GM21390 (cell line): Measurements from ENCODE around the gene SSR4.

ENCODE experiments used
- ATAC-seq: cut with Tn5 transposase; IDR thresholded peaks from one replicate; pipeline ENCODE4 v1.9.1; 2021; ENCODE audit not compliant: unreplicated experiment

The SSR4 gene

DNA sequence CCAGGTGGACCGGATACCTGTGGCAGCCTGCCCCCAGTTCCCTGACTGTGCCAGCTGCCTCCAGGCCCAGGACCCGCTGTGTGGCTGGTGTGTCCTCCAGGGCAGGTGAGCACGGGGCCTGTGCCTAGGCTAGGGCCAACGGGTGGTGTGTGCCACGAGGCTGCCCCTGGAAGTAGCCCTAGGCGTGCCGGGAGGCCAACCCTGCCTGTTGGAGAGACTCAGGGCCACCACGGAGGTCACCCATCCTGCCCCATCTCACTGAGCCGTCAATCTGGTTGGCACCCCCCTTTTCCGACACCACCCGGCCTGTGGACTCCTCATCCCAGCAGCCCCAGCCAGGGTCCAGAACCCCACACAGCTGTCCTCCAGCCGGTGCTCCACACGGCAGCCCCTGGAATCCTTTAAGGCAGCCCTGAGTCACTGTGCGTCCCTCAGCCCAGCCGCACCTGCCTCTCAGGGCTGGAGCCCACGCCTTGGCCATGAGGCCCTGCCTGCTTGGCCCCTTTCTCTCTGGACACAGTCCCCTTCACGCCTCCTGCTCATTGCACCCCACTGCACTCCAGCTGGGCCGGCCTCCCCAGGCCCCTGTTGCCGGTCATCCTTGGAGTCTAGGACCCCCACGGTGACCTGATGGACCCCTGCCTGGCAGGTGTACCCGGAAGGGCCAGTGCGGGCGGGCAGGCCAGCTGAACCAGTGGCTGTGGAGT is 25.2 kb upstream of the SSR4 start:
- no peak for ATAC-seq

DNA sequence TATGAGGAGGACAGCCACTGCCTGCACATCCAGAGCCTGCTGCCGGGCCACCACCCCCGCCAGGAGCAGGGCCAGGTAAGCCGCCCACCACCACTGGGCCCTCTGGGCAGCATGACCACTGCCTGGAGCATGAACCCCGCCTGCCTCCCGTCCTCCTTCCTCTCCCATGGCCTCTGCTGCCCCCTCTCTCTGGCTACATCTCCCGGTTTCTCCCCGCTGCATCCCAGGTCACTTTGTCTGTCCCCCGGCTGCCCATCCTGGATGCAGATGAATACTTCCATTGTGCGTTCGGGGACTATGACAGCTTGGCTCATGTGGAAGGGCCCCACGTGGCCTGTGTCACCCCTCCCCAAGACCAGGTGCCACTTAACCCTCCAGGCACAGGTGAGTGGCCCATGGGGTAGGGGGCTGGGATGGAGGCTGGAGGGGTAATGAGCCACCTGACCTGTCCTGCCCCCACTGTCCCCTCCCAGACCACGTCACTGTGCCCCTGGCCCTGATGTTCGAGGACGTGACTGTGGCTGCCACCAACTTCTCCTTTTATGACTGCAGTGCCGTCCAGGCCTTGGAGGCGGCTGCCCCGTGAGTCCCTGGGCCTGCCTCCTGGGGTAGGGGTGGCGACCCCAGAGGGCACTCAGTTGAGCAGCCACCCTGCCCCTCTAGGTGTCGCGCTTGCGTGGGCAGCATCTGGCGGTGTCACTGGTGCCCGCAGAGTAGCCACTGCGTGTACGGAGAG is 24.4 kb upstream of the SSR4 start:
- ATAC-seq, result no peak

DNA sequence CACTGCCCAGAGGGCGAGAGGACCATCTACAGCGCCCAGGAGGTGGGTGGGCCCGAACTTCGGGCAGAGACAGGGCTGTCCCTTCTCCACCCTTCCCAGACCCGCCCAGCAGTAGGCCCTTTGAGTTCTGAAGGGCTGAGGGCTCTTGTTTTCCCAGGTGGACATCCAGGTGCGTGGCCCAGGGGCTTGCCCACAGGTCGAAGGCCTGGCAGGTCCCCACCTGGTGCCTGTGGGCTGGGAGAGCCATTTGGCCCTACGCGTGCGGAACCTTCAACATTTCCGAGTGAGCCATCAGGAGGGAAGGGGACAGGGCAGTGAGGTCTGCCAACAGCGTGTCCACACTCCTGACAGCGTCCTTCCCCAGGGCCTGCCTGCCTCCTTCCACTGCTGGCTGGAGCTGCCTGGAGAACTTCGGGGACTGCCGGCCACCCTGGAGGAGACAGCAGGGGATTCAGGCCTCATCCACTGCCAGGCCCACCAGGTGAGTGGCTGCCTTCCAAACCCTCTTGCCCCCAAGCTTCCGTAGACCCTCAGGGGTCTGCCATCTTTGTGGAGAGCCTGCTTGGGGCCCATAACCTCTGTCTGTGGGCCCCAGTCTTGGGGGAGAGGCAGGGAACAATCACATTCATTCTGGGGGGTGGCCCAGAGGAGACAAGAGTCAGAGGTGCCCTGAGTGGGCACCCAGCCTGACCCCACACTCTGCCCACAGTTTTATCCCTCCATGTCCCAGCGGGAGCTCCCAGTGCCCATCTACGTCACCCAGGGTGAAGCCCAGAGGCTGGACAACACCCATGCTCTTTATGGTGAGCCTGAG is 23.7 kb upstream of the SSR4 start:
- no peak for ATAC-seq

DNA sequence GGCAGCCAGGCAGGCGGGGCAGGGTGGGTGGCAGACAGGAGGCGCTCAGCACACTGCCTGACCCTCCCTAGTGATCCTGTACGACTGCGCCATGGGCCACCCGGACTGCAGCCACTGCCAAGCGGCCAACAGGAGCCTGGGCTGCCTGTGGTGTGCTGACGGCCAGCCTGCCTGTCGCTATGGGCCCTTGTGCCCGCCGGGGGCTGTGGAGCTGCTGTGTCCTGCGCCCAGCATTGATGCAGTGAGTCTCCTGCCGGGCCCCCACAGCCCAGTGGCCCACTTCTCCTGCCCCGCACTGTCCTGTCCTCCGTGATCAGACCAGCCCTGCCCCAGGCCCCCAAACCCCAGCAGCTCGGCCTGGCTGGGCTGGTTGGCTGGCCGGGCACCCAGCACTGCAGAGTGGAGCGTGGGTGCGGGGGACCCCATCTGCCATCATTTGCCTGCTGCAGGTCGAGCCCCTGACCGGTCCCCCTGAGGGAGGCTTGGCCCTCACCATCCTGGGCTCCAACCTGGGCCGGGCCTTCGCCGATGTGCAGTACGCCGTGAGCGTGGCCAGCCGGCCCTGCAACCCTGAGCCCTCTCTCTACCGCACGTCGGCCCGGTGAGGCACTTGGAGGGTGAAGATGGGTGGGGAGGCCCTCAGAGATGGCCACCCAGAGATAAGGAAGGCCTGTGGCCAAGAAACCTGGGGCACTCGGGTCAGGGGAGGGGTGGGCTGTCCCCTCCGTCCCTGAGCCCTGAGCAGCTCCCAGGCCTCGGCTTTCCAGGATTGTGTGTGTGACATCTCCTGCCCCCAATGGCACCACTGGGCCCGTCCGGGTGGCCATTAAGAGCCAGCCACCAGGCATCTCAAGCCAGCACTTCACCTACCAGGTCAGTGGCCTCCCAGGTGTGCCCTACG is 22.8 kb upstream of the SSR4 start:
- no peak for ATAC-seq

DNA sequence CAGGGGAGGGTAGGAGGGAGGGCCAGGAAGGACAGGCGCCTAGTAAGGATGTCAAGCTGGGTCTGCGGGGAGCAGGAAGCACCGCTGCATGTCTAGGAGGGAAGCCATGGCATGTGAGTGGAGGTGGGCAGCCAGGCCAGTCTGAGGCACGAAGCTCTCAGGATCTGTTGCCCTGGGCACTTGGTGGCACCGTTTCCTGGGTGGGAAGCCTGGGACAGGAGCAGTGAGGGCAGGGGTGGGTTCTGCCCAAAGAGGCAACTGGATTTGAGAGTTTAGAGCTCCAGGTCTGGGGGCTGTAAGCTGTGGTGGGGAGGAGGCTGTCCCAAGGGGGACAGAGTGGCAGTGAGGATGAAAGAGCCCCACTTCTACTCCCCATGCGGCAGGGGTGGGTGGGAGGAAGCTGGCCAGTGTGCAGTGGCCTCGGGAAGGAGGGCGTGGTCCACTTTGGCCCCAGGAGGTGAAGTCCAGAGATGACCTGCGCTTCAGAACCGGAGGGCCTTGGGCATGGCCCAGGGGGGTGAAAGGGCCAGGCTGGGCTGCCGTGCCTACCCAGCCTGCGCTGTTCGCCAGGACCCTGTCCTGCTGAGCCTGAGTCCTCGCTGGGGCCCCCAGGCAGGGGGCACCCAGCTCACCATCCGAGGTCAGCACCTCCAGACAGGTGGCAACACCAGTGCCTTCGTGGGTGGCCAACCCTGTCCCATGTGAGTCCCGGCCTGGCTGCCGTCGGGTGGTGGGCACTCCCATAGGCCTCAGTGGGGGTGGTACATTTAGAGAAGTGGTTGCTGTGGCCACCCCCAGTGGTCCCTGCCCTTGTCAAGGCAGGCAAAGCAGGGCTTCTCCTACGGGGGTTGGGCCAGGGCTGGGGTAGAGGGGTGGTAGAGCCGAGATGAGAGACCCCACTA is 21.9 kb upstream of the SSR4 start:
- ATAC-seq, result no peak

DNA sequence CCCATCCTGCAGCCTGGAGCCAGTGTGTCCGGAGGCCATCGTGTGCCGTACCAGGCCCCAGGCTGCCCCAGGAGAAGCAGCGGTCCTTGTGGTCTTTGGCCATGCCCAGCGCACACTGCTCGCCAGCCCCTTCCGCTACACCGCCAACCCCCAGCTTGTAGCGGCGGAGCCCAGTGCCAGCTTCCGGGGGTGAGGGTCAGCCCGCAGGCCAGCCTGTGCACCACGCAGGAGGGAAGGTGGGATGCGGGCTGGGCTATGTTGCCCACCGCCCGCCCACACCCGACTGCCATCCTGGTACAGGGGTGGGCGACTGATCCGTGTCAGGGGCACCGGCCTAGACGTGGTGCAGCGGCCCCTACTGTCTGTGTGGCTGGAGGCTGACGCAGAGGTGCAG is 21.3 kb upstream of the SSR4 start:
- ATAC-seq, result no peak

DNA sequence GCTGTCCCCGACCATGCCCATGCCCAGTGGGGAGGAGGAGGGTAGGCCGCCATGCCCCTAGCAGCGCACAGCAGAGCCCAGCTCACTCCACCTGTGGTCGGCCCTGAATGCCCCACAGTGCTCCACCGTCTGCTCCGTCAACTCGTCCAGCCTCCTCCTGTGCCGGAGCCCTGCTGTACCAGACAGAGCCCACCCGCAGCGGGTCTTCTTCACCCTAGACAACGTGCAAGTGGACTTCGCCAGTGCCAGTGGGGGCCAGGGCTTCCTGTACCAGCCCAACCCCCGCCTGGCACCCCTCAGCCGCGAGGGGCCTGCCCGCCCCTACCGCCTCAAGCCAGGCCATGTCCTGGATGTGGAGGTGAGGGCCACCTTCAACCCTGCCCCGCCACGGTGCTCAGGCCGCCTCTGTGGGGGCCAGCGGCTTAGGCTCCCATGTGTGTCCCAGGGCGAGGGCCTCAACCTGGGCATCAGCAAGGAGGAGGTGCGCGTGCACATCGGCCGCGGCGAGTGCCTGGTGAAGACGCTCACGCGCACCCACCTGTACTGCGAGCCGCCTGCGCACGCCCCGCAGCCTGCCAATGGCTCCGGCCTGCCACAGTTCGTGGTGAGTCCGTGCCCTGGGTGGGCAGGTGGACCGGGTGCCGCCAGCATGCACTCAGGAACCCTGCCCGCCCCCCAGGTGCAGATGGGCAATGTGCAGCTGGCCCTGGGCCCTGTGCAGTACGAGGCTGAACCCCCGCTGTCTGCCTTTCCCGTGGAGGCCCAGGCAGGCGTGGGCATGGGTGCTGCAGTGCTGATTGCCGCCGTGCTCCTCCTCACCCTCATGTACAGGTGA is 20.5 kb upstream of the SSR4 start:
- ATAC-seq, result no peak

DNA sequence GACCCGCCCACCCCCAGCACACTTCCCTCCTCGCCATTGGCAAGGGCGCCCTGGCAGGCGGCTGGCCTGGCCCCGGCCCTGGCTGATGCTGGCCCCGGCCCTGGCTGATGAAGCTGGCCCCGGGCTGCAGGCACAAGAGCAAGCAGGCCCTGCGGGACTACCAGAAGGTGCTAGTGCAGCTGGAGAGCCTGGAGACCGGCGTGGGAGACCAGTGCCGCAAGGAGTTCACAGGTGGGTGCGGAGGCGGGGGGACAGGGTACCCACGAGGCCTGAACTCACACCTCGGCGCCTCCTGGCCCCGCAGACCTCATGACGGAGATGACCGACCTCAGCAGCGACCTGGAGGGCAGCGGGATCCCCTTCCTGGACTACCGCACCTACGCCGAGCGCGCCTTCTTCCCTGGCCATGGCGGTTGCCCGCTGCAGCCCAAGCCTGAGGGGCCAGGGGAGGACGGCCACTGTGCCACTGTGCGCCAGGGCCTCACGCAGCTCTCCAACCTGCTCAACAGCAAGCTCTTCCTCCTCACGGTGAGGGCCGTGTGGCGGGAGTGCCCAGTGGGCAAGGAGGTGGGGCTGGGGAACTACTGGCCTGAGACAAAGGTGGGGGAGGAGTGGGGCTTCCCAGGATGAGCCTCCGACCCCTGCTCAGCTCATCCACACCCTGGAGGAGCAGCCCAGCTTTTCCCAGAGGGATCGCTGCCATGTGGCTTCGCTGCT is 19.7 kb upstream of the SSR4 start:
- ATAC-seq, result no peak

DNA sequence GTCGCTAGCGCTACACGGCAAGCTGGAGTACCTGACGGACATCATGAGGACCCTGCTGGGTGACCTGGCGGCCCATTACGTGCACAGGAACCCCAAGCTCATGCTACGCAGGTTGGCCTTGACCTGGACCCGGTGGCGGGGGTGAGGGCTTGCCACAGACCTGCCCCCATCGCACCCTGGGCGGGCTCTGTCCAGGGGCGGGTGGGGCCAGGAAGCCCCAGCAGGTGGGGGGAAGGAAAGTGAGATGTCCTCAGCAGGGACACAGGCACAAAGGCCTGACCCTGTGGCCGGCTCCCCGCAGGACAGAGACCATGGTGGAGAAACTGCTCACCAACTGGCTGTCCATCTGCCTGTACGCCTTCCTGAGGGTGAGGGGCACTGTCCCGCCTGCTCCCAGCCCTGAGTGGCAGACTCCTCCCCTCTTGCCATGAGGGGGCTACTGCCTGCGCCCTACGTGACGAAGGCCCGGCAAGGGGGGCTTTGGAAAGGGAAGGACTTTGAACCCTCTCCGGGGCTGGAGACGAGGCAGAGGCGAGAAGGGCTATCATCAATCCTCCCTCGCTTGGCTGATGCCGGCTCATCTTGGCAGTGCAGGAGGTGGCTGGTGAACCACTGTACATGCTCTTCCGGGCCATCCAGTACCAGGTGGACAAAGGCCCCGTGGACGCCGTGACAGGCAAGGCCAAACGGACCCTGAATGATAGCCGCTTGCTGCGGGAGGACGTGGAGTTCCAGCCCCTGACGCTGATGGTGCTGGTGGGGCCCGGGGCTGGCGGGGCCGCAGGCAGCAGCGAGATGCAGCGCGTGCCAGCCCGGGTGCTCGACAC is 19.0 kb upstream of the SSR4 start:
- no peak for ATAC-seq

DNA sequence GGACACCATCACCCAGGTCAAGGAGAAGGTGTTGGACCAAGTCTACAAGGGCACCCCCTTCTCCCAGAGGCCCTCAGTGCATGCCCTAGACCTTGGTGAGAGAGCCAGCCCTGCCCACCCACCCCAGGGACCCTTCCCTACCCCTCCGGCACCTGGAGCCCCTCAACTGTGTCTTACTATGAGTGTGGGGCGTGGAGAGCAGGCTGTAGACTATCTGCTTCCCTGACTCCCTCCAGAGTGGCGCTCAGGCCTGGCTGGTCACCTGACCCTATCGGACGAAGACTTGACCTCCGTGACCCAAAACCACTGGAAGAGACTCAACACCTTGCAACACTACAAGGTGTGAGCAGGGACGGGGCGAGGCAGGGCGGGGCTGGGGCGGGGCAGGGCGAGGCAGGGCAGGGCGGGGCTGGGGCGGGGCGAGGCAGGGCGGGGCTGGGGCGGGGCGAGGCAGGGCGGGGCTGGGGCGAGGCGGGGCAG is 18.3 kb upstream of the SSR4 start:
- ATAC-seq, result no peak

DNA sequence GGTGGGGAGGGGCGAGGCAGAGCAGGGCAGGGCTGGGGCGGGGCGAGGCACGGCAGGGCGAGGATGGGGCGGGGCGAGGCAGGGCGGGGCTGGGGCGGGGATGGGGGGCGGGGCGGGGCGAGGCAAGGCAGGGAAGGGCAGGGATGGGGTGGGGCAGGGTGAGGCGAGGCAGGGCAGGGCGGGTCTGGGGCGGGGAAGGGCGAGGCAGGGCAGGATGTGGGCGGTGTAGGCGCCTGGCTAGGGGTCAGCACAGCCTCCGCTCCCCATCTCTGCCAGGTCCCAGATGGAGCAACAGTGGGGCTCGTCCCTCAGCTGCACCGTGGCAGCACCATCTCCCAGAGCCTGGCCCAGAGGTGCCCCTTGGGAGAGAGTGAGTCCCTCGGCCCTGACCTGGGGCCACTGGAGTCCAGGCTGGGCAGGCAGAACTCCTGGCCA is 17.8 kb upstream of the SSR4 start:
- no peak for ATAC-seq

DNA sequence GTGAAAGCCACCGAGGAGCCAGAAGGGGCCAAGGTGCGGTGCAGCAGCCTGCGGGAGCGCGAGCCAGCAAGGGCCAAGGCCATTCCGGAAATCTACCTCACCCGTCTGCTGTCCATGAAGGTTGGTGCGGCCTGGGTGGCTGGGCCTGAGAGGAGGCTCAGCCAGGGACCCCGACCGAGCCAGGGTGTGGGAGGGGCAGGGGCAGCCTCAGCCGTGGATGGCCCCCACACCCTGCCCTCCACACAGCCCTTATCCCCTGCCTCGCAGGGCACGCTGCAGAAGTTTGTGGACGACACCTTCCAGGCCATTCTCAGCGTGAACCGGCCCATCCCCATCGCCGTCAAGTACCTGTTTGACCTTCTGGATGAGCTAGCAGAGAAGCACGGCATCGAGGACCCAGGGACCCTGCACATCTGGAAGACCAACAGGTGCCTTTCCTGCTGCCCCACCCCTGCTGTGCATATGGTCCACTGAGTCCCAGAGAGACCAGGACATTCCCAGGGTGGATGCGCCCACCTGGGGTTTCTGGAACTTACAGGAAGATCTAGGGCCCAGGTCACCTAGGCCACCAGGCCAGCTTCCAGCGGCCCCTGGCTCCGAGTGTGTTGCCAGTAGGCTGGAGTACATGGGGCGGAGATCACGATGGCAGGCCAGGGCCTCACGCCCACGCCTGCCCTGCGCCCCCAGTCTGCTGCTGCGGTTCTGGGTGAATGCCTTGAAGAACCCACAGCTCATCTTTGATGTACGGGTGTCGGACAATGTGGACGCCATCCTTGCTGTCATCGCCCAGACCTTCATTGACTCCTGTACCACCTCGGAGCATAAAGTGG is 17.0 kb upstream of the SSR4 start:
- no peak for ATAC-seq

DNA sequence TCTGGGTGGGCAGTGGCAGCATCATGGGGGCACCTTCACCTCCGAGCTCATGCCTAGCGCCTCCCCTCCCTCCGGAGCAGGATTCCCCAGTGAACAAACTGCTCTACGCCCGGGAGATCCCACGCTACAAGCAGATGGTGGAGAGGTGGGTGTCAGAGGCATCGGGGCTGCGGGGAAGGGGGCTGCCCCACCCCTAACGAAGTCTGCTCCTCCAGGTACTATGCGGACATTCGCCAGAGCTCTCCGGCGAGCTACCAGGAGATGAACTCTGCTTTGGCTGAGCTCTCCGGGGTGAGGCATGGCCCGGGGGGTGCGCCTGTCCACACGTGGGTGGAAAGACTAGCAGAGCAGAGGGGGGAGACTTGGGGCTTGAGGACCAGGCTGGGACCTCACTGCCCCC is 16.3 kb upstream of the SSR4 start:
- ATAC-seq, result no peak

DNA sequence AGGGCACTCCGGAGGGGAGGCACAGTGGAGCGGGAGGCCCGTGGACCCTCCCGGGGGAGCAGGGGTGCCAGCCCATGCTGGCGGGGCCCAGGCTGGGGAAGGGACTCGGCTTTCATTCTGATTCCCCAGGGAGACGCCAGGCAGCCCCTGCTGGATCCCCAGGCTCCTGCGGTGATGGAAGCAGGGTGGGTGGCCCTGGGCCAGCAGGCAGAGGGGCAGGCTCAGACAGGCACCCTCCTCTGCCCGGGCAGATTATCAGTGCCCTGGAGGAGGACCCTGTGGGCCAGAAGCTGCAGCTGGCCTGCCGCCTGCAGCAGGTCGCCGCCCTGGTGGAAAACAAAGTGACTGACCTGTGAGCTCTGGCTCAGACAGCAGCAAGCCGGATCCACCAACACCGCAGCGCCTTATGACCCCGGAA is 15.8 kb upstream of the SSR4 start:
- ATAC-seq, result no peak

DNA sequence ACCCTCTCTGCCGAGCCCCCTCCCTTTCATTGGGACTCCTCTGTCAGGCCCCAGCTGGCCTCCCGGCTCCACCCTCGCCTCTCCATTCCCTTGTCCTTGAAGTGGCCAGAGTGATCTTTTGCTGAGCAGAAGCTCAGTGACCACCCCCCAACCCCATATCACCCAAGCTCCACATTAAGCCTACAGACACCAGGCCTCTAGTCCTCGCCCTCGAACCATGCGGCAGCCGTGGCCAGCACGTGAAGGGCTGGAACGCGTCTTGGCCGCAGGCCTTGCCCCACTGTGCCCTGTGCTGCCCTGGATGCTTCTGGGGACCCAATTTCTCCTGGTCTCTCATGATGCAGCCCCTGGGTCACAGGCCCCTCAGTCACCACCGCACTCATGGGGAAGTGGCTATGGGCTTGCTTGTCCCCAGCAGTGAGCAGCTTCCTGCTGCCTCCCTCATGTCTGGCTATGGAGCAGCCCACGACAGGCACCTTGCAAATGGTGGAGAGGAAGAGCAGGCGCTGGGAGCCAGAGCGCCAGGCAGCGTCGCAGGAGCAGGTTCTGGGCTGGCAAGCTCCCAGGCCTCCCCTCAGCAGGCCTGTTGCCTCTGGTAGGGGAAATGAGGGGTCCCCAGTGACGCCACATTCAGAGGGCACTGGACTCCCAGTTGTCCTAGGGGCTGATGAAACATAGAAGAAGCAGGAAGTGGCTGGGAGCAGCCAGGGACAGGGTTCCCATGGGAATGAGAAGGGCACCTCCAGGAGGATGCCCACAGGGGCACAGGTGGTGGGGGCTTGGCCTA is 14.4 kb upstream of the SSR4 start:
- no peak for ATAC-seq
